A673 (cell line): Measurements from ENCODE around the gene ZNF841. TPM values are rescaled to one million over a fixed set of nuclear protein-coding genes. Genes with fewer than 3 reads are reported as not detected.

ENCODE experiments used
- BruUV-seq: library from RNA; stranded (reverse); fragments of 400-500 nt; replicated peaks from 2 replicates; lab custom pipeline; 2021; lab: Mats Ljungman, UMichigan
- CTCF ChIA-PET: fragments of 300-600 bp; sonication (Branson Sonifier 250); formaldehyde crosslinking; loops from one replicate; lab custom pipeline; 2022; ENCODE audit warnings: antibody characterized with exemption; lab: Charles Lee
- POLR2A ChIA-PET: fragments of 300-600 bp; sonication (Branson Sonifier 250); formaldehyde crosslinking; loops from one replicate; lab custom pipeline; 2022; ENCODE audit warnings: antibody characterized with exemption; ENCODE audit not compliant: low non-redundant PET; lab: Charles Lee
- DNase-seq: peaks from one replicate; pipeline ENCODE4 v3.0.0-alpha.2; 2015; ENCODE audit warnings: low spot score
- H3K27ac ChIP-seq: fragments of 200-600 bp; sonication (generic); 2 replicates; pipeline ENCODE4 v1.5.1; 2016; ENCODE audit warnings: mixed run types, low read depth, mild to moderate bottlenecking, mixed read lengths, antibody characterized with exemption, low read length; ENCODE audit not compliant: poor library complexity, severe bottlenecking
- H3K27me3 ChIP-seq: fragments of 200-600 bp; sonication (generic); replicated peaks from 2 replicates; pipeline ENCODE4 v1.6.1; 2017; ENCODE audit warnings: mixed run types, low read depth, mild to moderate bottlenecking, mixed read lengths, antibody characterized with exemption, low read length; ENCODE audit not compliant: insufficient read depth, poor library complexity
- H3K36me3 ChIP-seq: fragments of 200-600 bp; sonication (generic); 2 replicates; pipeline ENCODE4 v1.6.1; 2016; ENCODE audit warnings: mixed run types, mild to moderate bottlenecking, mixed read lengths, antibody characterized with exemption, low read length; ENCODE audit not compliant: insufficient read depth, poor library complexity, severe bottlenecking
- H3K4me1 ChIP-seq: fragments of 200-600 bp; sonication (generic); 2 replicates; pipeline ENCODE4 v1.6.1; 2017; ENCODE audit warnings: mixed run types, mild to moderate bottlenecking, mixed read lengths, antibody characterized with exemption, low read length; ENCODE audit not compliant: insufficient read depth, poor library complexity, severe bottlenecking
- H3K4me3 ChIP-seq: fragments of 200-600 bp; sonication (generic); 2 replicates; pipeline ENCODE4 v1.5.1; 2016; ENCODE audit warnings: low read depth, mixed run types, mild to moderate bottlenecking, mixed read lengths, low read length; ENCODE audit not compliant: poor library complexity, severe bottlenecking
- H3K9me3 ChIP-seq: fragments of 200-600 bp; sonication (generic); 2 replicates; pipeline ENCODE4 v1.6.1; 2016; ENCODE audit warnings: mixed run types, low read depth, mild to moderate bottlenecking, mixed read lengths, antibody characterized with exemption, low read length; ENCODE audit not compliant: poor library complexity, severe bottlenecking
- CTCF ChIP-seq: fragments of 300-800, 200-600 bp; sonication (generic); conservative IDR thresholded peaks from 2 replicates; pipeline ENCODE4 v1.5.1; 2017; ENCODE audit warnings: low read depth, mild to moderate bottlenecking, antibody characterized with exemption, low read length, moderate library complexity, mixed read lengths
- EZH2 ChIP-seq: fragments of 200-600 bp; sonication (generic); IDR thresholded peaks from 2 replicates; pipeline ENCODE4 v1.6.1; 2017; ENCODE audit warnings: borderline replicate concordance, low read depth, mild to moderate bottlenecking, mixed read lengths, antibody characterized with exemption, low read length; ENCODE audit not compliant: poor library complexity, severe bottlenecking
- intact Hi-C: fragments of 100-400 bp; cut with micrococcal nuclease; formaldehyde crosslinking; loops from one replicate; pipeline ENCODE4 v1.10.0; 2022; ENCODE audit not compliant: unreplicated experiment
- total RNA-seq: library from RNA; stranded (reverse); gene quantifications from 2 replicates; pipeline ENCODE4 v1.2.3, GENCODE V29; 2021

Gene ZNF841
- total RNA-seq, 1 experiment from 2014 or later = 15.7 TPM

GRCh38 chr19:52094526-52095130 is 937 bp downstream of the ZNF841 start:
- Histone ChIP-seq H3K27me3 (no peaks in the 10 kb centered on the region), H3K36me3 (peaks cover 9% of the 10 kb centered on the region), H3K4me3 (peak overlapping the region; percentile 80), H3K4me1 (no peaks in the 10 kb centered on the region), H3K27ac (peak overlapping the region; percentile 63), H3K9me3 (peaks cover 41% of the 10 kb centered on the region)
- DNase-seq = no peak
- no TSS peak for BruUV-seq
- ChIA-PET CTCF (no interaction called here), POLR2A (no interaction called here)
- no peak for TF ChIP-seq EZH2
- no peak for TF ChIP-seq CTCF
- intact Hi-C loops = no loop called here

DNA sequence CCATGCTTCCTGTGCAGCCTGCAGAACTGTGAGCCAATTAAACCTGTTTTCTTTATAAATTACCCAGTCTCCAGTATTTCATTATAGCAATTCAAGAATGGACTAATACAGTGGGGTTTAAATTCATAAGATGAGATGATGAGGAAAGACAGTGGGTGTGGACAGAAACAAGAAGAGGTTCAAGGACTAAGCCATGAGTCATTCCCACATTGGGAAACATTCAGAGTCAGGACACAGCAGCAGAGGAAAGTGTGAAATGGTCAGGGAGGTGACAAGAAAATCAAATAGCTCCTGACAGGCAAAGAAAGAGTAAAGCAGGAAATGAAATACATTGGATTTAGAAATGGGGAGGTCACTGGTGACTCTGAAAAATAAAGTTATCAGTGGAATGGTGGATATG is 9.1 kb downstream of the ZNF841 start:
- Histone ChIP-seq H3K27ac (no peak overlapping the region), H3K27me3 (no peaks in the 10 kb centered on the region), H3K4me1 (no peaks in the 10 kb centered on the region), H3K36me3 (peaks cover 43% of the 10 kb centered on the region), H3K9me3 (peaks cover 26% of the 10 kb centered on the region), H3K4me3 (no peak overlapping the region)
- no peak for TF ChIP-seq EZH2
- TF ChIP-seq CTCF = no peak
- ChIA-PET CTCF (no interaction called here), POLR2A (no interaction called here)
- DNase-seq = no peak
- no TSS peak for BruUV-seq
- intact Hi-C loops = no loop called here

DNA sequence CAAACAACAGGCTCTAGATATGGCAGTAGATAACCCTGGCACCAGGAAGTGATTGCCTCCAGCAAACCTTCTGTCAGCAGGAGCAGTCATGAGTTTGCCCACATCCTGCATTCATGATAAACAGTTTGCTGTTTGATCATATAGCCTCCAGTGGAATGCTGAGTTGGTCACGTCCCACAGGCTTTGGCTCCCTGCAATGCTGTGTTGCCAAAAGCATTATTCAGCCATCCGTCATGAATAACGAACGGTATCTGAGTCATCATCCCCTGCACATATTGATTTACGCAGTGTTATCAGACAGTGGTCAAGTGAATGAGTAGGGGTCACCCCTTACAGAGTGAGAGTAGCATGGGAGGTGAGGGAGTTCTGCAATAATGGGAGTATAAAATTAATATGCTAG is 25.1 kb downstream of the ZNF841 start:
- H3K36me3 ChIP-seq = peaks cover 56% of the 10 kb centered on the region
- no peak overlapping the region for H3K27ac ChIP-seq
- DNase-seq = no peak
- no peaks in the 10 kb centered on the region for H3K27me3 ChIP-seq
- TF ChIP-seq CTCF (no peak), EZH2 (no peak)
- H3K4me3 ChIP-seq = no peak overlapping the region
- POLR2A ChIA-PET = no interaction called here
- H3K4me1 ChIP-seq = no peaks in the 10 kb centered on the region
- intact Hi-C loops = no loop called here
- peaks cover 68% of the 10 kb centered on the region for H3K9me3 ChIP-seq
- no TSS peak for BruUV-seq
- CTCF ChIA-PET = no interaction called here
